ENCODE results near the gene FGF14.

DNA sequence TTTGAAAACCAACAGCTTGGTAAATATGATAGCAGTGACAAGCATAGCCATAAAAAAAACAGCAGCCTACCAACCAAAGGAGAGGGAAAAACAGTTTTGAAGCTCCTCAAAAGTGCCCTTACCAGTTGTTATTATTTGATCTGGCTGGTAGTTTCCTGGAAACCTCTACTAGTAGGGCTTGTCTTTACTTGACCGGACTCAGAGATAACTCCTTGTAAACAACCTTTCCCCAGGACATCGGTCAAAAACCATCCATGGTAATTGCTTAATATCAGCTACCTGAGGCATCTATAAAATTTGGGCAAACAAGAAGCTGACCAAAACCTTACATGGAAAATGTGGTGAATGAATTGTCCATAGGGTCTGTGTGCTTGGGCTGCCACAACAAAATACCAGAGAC, 210.9 kb downstream of the FGF14 start:
- TF ChIP-seq, protein P1, sequence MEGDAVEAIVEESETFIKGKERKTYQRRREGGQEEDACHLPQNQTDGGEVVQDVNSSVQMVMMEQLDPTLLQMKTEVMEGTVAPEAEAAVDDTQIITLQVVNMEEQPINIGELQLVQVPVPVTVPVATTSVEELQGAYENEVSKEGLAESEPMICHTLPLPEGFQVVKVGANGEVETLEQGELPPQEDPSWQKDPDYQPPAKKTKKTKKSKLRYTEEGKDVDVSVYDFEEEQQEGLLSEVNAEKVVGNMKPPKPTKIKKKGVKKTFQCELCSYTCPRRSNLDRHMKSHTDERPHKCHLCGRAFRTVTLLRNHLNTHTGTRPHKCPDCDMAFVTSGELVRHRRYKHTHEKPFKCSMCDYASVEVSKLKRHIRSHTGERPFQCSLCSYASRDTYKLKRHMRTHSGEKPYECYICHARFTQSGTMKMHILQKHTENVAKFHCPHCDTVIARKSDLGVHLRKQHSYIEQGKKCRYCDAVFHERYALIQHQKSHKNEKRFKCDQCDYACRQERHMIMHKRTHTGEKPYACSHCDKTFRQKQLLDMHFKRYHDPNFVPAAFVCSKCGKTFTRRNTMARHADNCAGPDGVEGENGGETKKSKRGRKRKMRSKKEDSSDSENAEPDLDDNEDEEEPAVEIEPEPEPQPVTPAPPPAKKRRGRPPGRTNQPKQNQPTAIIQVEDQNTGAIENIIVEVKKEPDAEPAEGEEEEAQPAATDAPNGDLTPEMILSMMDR (conservative IDR thresholded peaks at IDR 0.05) = no peak
- TF ChIP-seq ZFX (IDR thresholded peaks at IDR 0.05) = no peak

Data from C4-2B (cell line).